ENCODE measurements around the gene PHF13. TPM values are rescaled to one million over a fixed set of nuclear protein-coding genes. Genes with fewer than 3 reads are reported as not detected.

The PHF13 gene
- polyA plus RNA-seq, 1 donor = 15.1 TPM

- H3K4me1 ChIP-seq (ENCODE audit: control insufficient read depth, insufficient read depth, low read length) = peaks cover 8% of the 10 kb centered on the region
- no peak for DNase-seq
- no peaks in the 10 kb centered on the region for H3K9me3 ChIP-seq (ENCODE audit: control insufficient read depth, low read depth, low read length)
- peaks cover 63% of the 10 kb centered on the region for H3K36me3 ChIP-seq (ENCODE audit: control insufficient read depth, insufficient read depth, low read length)
- no peak overlapping the region for H3K27ac ChIP-seq (ENCODE audit: low read length)
- H3K27me3 ChIP-seq (ENCODE audit: control insufficient read depth, insufficient read depth, low read length) = no peaks in the 10 kb centered on the region
- no peak overlapping the region for H3K4me3 ChIP-seq (ENCODE audit: low read length)
- no CpG with 5 or more reads among the region's 13 CpGs for WGBS (ENCODE audit: insufficient coverage, low lambda C conversion rate)
Measured at GRCh38 chr1:6587261-6588005, 26.1 kb upstream of the PHF13 start.

DNA sequence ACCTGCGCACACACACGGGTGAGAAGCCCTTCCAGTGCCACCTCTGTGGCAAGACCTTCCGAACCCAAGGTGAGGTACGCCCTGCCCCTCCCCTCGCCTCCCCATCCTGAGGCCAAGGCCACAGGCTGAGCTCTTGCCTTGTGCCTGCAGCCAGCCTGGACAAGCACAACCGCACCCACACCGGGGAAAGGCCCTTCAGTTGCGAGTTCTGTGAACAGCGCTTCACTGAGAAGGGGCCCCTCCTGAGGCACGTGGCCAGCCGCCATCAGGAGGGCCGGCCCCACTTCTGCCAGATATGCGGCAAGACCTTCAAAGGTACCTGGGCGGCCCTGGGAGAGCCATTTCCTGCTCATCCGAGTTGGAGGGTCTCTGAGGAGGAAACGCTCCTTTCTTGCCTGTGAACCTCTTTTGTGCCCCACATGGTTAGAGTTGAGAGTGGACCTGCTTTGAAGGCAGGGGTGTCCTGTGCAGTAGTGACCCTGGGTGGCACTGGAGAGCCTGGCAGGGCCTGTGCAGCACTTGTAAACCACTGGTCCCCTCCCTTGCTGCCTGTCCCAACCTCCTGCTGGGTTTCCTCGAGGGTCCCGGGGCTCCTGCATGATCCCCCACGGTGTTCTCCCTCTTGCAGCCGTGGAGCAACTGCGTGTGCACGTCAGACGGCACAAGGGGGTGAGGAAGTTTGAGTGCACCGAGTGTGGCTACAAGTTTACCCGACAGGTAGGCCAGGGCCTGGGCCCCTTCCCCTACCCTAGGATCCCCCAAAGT lies 25.2 kb upstream of the PHF13 start:
- no peaks in the 10 kb centered on the region for H3K9me3 ChIP-seq (ENCODE audit: control insufficient read depth, low read depth, low read length)
- DNase-seq = no peak
- no peaks in the 10 kb centered on the region for H3K4me1 ChIP-seq (ENCODE audit: control insufficient read depth, insufficient read depth, low read length)
- no peak overlapping the region for H3K27ac ChIP-seq (ENCODE audit: low read length)
- H3K4me3 ChIP-seq (ENCODE audit: low read length) = no peak overlapping the region
- H3K36me3 ChIP-seq (ENCODE audit: control insufficient read depth, insufficient read depth, low read length) = peaks cover 72% of the 10 kb centered on the region
- H3K27me3 ChIP-seq (ENCODE audit: control insufficient read depth, insufficient read depth, low read length) = no peaks in the 10 kb centered on the region
- 87% methylated on average over 3 of the region's 25 CpGs for WGBS (ENCODE audit: insufficient coverage, low lambda C conversion rate)

GRCh38 chr1:6588893-6589520 lies 24.5 kb upstream of the PHF13 start:
- DNase-seq = no peak
- peaks cover 79% of the 10 kb centered on the region for H3K36me3 ChIP-seq (ENCODE audit: control insufficient read depth, insufficient read depth, low read length)
- H3K9me3 ChIP-seq (ENCODE audit: control insufficient read depth, low read depth, low read length) = no peaks in the 10 kb centered on the region
- no CpG with 5 or more reads among the region's 24 CpGs for WGBS (ENCODE audit: insufficient coverage, low lambda C conversion rate)
- no peaks in the 10 kb centered on the region for H3K27me3 ChIP-seq (ENCODE audit: control insufficient read depth, insufficient read depth, low read length)
- H3K27ac ChIP-seq (ENCODE audit: low read length) = no peak overlapping the region
- no peaks in the 10 kb centered on the region for H3K4me1 ChIP-seq (ENCODE audit: control insufficient read depth, insufficient read depth, low read length)
- no peak overlapping the region for H3K4me3 ChIP-seq (ENCODE audit: low read length)

DNA sequence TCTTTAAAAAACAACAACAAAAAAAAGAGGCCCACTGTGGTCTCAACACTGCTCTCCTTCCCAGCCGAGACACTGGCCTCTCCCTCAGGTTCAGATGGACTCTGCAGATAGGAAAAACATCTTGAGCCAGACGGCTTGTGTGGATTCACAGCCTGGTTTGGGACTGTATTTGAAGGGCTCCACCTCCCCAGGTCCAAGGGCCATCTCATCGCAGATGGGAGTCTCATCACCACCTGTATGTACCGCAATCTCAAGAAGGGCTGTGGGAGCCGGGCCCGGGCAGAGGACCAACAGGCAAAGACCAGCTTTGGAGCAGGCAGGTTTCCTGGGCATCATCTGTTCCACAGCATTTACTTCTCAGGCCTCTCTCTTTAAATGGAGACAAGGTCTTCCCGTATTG lies 23.5 kb upstream of the PHF13 start:
- H3K36me3 ChIP-seq (ENCODE audit: control insufficient read depth, insufficient read depth, low read length) = peaks cover 83% of the 10 kb centered on the region
- no peak overlapping the region for H3K4me3 ChIP-seq (ENCODE audit: low read length)
- no CpG with 5 or more reads among the region's 7 CpGs for WGBS (ENCODE audit: insufficient coverage, low lambda C conversion rate)
- no peak for DNase-seq
- no peaks in the 10 kb centered on the region for H3K4me1 ChIP-seq (ENCODE audit: control insufficient read depth, insufficient read depth, low read length)
- no peaks in the 10 kb centered on the region for H3K9me3 ChIP-seq (ENCODE audit: control insufficient read depth, low read depth, low read length)
- H3K27me3 ChIP-seq (ENCODE audit: control insufficient read depth, insufficient read depth, low read length) = no peaks in the 10 kb centered on the region
- no peak overlapping the region for H3K27ac ChIP-seq (ENCODE audit: low read length)

DNA sequence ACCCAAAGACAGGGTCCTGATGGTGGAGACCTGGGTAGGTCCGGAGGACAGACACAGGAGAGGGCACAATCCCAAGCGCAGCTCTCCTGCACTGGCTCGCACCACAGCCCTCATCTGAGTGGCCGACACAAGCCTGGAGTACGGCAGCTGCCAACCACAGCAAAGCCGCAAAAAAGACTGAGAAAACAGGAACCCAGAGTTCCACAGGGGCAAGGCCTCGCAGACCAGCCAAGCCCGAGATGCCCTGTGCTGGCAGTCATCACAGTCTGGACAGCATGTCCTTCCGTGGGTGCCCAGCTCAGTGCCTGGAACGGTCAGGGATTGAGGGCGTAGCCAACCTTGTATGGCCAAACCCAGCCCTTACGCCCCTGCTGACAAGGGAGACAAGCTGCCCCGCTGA lies 22.3 kb upstream of the PHF13 start:
- WGBS (ENCODE audit: insufficient coverage, low lambda C conversion rate) = no CpG with 5 or more reads among the region's 13 CpGs
- H3K36me3 ChIP-seq (ENCODE audit: control insufficient read depth, insufficient read depth, low read length) = peaks cover 89% of the 10 kb centered on the region
- no peak for DNase-seq
- no peaks in the 10 kb centered on the region for H3K4me1 ChIP-seq (ENCODE audit: control insufficient read depth, insufficient read depth, low read length)
- H3K9me3 ChIP-seq (ENCODE audit: control insufficient read depth, low read depth, low read length) = no peaks in the 10 kb centered on the region
- H3K4me3 ChIP-seq (ENCODE audit: low read length) = no peak overlapping the region
- H3K27me3 ChIP-seq (ENCODE audit: control insufficient read depth, insufficient read depth, low read length) = no peaks in the 10 kb centered on the region
- no peak overlapping the region for H3K27ac ChIP-seq (ENCODE audit: low read length)

DNA sequence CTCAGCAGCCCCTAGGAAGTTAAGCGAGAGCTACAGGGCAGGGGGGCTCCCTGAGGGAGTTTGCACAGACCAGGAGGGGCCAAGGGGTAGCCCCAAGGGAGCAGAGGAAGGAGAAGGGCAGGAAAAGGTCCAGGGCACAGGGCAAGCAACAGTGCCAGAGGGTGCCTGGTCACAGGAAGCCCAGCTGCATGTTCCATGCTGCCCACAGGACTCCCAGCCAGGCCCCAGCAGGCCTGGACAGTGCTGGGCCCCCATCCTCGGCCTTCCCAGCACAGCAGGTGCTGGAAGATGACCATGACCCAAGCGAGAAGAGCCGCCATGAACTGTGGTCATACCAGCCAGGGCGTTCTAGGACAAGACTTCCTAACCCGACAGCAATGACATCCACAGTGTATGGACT lies 21.9 kb upstream of the PHF13 start:
- no peaks in the 10 kb centered on the region for H3K9me3 ChIP-seq (ENCODE audit: control insufficient read depth, low read depth, low read length)
- H3K4me1 ChIP-seq (ENCODE audit: control insufficient read depth, insufficient read depth, low read length) = no peaks in the 10 kb centered on the region
- 80% methylated on average over 1 of the region's 6 CpGs for WGBS (ENCODE audit: insufficient coverage, low lambda C conversion rate)
- DNase-seq = no peak
- H3K36me3 ChIP-seq (ENCODE audit: control insufficient read depth, insufficient read depth, low read length) = peaks cover 92% of the 10 kb centered on the region
- no peak overlapping the region for H3K4me3 ChIP-seq (ENCODE audit: low read length)
- H3K27ac ChIP-seq (ENCODE audit: low read length) = no peak overlapping the region
- no peaks in the 10 kb centered on the region for H3K27me3 ChIP-seq (ENCODE audit: control insufficient read depth, insufficient read depth, low read length)

- DNase-seq = no peak
- peaks cover 94% of the 10 kb centered on the region for H3K36me3 ChIP-seq (ENCODE audit: control insufficient read depth, insufficient read depth, low read length)
- WGBS (ENCODE audit: insufficient coverage, low lambda C conversion rate) = no CpG with 5 or more reads among the region's 5 CpGs
- no peaks in the 10 kb centered on the region for H3K4me1 ChIP-seq (ENCODE audit: control insufficient read depth, insufficient read depth, low read length)
- no peaks in the 10 kb centered on the region for H3K9me3 ChIP-seq (ENCODE audit: control insufficient read depth, low read depth, low read length)
- no peaks in the 10 kb centered on the region for H3K27me3 ChIP-seq (ENCODE audit: control insufficient read depth, insufficient read depth, low read length)
- no peak overlapping the region for H3K4me3 ChIP-seq (ENCODE audit: low read length)
- H3K27ac ChIP-seq (ENCODE audit: low read length) = no peak overlapping the region
Measured at GRCh38 chr1:6592441-6592840, 21.1 kb upstream of the PHF13 start.

DNA sequence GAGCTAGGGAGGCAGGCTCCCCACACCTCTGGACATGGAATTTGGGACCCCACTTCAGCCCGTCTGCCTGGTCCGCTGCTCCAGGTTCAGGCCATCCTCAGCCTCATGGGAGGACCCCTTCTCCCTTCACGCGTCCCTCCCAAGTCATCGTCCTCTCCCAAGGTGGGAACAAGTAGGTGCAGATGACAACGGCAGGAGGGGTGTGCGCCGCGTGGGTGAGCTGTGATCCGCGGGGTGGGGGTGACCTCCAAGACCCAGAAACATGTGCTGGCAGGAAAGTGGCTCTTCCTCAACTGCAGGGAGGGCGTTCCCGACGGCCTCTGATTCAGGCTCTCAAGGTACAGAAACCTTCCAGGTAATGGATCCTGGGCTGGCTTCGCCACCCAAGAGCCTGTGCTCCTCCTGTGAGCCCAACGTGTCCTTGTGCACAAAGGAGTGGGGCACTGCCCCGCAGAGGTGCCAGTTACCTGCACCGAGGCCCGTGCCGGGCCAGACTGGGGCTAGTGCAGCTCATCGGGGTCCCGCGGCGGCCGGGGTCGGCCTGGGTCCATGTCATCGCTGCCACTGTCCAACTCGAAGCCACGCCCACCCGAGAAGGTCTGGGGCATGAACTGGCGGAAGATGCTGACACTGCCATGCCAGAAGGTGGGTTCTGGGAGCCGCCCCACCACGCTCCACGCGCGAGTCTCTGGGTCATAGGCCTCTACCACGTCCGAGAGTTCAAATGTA lies 20.5 kb upstream of the PHF13 start:
- H3K36me3 ChIP-seq (ENCODE audit: control insufficient read depth, insufficient read depth, low read length) = peaks cover 94% of the 10 kb centered on the region

GRCh38 chr1:6593810-6594209 lies 19.7 kb upstream of the PHF13 start:
- H3K36me3 ChIP-seq (ENCODE audit: control insufficient read depth, insufficient read depth, low read length) = peaks cover 89% of the 10 kb centered on the region
- H3K4me3 ChIP-seq (ENCODE audit: low read length) = no peak overlapping the region
- WGBS (ENCODE audit: insufficient coverage, low lambda C conversion rate) = no CpG with 5 or more reads among the region's 15 CpGs
- DNase-seq = no peak
- no peaks in the 10 kb centered on the region for H3K9me3 ChIP-seq (ENCODE audit: control insufficient read depth, low read depth, low read length)
- no peak overlapping the region for H3K27ac ChIP-seq (ENCODE audit: low read length)
- no peaks in the 10 kb centered on the region for H3K27me3 ChIP-seq (ENCODE audit: control insufficient read depth, insufficient read depth, low read length)
- no peaks in the 10 kb centered on the region for H3K4me1 ChIP-seq (ENCODE audit: control insufficient read depth, insufficient read depth, low read length)

More for the DNA sequence above, 20.5 kb upstream of the PHF13 start:
- DNase-seq = no peak
- Histone ChIP-seq H3K4me1 (ENCODE audit: control insufficient read depth, insufficient read depth, low read length) (no peaks in the 10 kb centered on the region), H3K4me3 (ENCODE audit: low read length) (no peak overlapping the region), H3K27me3 (ENCODE audit: control insufficient read depth, insufficient read depth, low read length) (no peaks in the 10 kb centered on the region), H3K9me3 (ENCODE audit: control insufficient read depth, low read depth, low read length) (no peaks in the 10 kb centered on the region), H3K27ac (ENCODE audit: low read length) (no peak overlapping the region)
- no CpG with 5 or more reads among the region's 38 CpGs for WGBS (ENCODE audit: insufficient coverage, low lambda C conversion rate)

Measured in large intestine (tissue), 3 donors.